Measurements from ENCODE around the gene CCDC43. TPM values are rescaled to one million over a fixed set of nuclear protein-coding genes. Genes with fewer than 3 reads are reported as not detected.

Gene CCDC43
- total and polyA plus RNA-seq, 11 donors = 19.0 to 32.9 (median 26.2) TPM

DNA sequence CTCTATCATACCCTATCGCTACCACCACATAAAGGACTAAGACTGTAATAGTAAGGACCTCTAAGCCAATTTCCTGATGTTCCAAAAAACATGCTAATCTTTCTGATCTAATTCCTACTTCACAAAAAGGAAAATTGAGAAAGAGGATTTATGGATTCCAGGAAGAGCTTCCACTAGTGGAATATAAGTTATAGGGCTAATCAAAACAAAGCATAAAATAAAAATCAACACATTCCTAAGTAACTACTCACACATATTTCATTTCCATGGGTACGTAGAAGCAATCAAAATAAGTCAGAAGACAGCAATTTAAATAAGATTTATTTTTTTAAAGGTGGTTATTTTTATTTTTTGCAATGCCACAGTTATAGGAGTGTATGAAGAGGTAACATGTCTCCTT, 12.4 kb downstream of the CCDC43 start:
- intact Hi-C loops (cut with DNase I) = no loop called here
- no peak overlapping the region for H3K27ac ChIP-seq
- no peak for ATAC-seq

DNA sequence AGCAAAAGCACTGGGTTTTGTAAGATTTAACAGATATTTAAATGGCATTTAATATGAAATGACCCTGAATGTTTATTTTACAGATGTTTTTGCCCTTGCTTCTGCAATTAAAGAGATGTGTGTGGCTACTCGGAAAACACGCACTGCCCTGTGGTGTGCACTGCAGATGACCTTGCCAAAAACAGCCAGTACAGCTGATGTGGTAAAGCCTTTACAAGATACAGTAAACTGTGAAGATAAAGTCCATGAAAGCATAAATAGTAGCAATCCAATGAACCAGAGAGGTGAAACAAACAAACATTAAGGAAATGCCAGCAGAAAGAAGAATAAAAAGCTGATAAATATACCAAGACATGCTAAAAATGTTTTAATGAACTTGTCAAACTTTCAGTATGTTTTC, 15.7 kb downstream of the CCDC43 start:
- intact Hi-C loops (cut with DNase I) = loop anchor here in 1 of 10 donors (2.0 kb wide), 1 partner anchor 141 kb away; no protein-coding TSS in a partner anchor
- Histone ChIP-seq H3K27ac (no peak overlapping the region), H3K9me3 (no peaks in the 10 kb centered on the region), H3K4me3 (no peak overlapping the region), H3K4me1 (no peaks in the 10 kb centered on the region), H3K27me3 (no peaks in the 10 kb centered on the region), H3K36me3 (peaks cover 0 to 24% (median 13%) of the 10 kb centered on the region in 9 donors)
- DNase-seq (no peak), ATAC-seq (no peak)
- no peak for TF ChIP-seq POLR2A (IDR thresholded peaks at IDR 0.05)
- 57 to 84% (median 70%) methylated on average over 2 of the region's 2 CpGs for WGBS, 4 donors

More for the DNA sequence above, 12.4 kb downstream of the CCDC43 start:
- Histone ChIP-seq H3K9me3 (no peaks in the 10 kb centered on the region), H3K27me3 (no peaks in the 10 kb centered on the region), H3K4me1 (no peaks in the 10 kb centered on the region), H3K4me3 (no peak overlapping the region), H3K36me3 (peaks cover 0 to 56% (median 45%) of the 10 kb centered on the region in 9 donors)
- DNase-seq = no peak
- WGBS, 4 donors = 71 to 98% (median 85%) methylated on average over 2 of the region's 2 CpGs
- no peak for TF ChIP-seq POLR2A (IDR thresholded peaks at IDR 0.05)
- TF ChIP-seq, protein P1, sequence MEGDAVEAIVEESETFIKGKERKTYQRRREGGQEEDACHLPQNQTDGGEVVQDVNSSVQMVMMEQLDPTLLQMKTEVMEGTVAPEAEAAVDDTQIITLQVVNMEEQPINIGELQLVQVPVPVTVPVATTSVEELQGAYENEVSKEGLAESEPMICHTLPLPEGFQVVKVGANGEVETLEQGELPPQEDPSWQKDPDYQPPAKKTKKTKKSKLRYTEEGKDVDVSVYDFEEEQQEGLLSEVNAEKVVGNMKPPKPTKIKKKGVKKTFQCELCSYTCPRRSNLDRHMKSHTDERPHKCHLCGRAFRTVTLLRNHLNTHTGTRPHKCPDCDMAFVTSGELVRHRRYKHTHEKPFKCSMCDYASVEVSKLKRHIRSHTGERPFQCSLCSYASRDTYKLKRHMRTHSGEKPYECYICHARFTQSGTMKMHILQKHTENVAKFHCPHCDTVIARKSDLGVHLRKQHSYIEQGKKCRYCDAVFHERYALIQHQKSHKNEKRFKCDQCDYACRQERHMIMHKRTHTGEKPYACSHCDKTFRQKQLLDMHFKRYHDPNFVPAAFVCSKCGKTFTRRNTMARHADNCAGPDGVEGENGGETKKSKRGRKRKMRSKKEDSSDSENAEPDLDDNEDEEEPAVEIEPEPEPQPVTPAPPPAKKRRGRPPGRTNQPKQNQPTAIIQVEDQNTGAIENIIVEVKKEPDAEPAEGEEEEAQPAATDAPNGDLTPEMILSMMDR (IDR thresholded peaks at IDR 0.05) = no peak

DNA sequence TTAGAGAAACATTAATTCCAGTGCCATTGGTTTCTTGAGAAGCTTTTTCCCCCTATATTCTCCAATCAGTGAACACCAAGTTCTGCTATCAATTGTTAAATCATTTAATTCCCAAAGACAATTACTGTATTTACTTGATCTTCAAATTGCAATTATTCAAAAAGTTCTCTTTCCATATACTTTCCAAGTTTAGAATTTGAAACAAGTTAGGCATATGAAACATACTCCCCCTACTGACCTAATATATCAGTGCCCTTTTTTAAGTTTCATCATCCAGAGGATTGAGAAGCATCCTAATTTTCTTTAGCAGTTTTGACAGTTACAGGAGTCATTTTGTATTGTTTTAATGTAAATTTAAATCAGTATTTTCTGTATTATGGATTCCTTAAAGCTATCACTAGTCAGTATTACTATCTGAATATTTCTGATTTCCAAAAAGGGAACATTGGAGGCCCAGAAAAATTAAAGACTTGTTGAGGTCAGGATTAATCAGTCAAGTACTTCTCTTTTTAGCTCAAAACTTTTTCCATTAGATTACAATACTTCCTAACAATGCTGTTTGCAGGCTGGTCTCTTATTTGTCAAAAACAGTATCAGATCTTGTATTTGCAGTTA, 17.0 kb downstream of the CCDC43 start:
- H3K27ac ChIP-seq = no peak overlapping the region
- H3K4me1 ChIP-seq = no peaks in the 10 kb centered on the region
- DNase-seq (no peak), ATAC-seq (no peak)
- H3K27me3 ChIP-seq = no peaks in the 10 kb centered on the region
- H3K9me3 ChIP-seq = no peaks in the 10 kb centered on the region
- TF ChIP-seq POLR2A (IDR thresholded peaks at IDR 0.05) = no peak
- TF ChIP-seq, protein P1 (IDR thresholded peaks at IDR 0.05) = peak; percentile 11 to 63 (median 51)
- intact Hi-C loops (cut with DNase I) = loop anchor here in 1 of 10 donors (2.0 kb wide), 1 partner anchor 140 kb away; no protein-coding TSS in a partner anchor
- H3K36me3 ChIP-seq = peaks cover 0 to 10% (median 1%) of the 10 kb centered on the region in 9 donors
- H3K4me3 ChIP-seq = no peak overlapping the region

DNA sequence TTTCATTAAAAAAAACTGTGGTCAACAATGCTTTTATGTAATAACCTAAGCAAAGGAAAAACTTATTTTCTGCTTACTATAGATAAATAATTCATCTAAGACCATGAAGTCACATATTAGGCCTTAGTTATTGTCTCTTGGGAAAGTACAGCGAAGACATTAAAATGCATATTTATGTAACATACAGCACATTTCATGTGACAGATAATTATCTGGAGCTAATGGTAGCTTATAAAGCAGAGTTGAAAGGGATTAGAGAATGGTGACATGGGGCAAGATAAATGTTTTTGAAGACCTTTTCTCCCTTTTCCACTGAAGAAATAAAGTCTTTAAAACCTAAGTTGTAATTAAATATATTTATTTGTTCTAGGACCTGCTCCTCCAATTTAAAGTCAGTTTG, 23.6 kb downstream of the CCDC43 start:
- Histone ChIP-seq H3K36me3 (no peaks in the 10 kb centered on the region), H3K27me3 (peaks cover 0 to 3% (median 0%) of the 10 kb centered on the region in 9 donors), H3K4me1 (no peaks in the 10 kb centered on the region), H3K9me3 (no peaks in the 10 kb centered on the region), H3K4me3 (no peak overlapping the region), H3K27ac (no peak overlapping the region)
- no peak for ATAC-seq
- TF ChIP-seq POLR2A (IDR thresholded peaks at IDR 0.05) = no peak
- TF ChIP-seq, protein P1 (IDR thresholded peaks at IDR 0.05) = no peak
- intact Hi-C loops (cut with DNase I) = no loop called here
- WGBS, 4 donors = 89 to 97% (median 93%) methylated on average over 1 of the region's 1 CpG
- DNase-seq = no peak

- no peak overlapping the region for H3K4me3 ChIP-seq
- H3K4me1 ChIP-seq = no peaks in the 10 kb centered on the region
- H3K27me3 ChIP-seq = peaks cover 0 to 3% (median 0%) of the 10 kb centered on the region in 9 donors
- 95 to 98% (median 96%) methylated on average over 1 of the region's 1 CpG for WGBS, 4 donors
- intact Hi-C loops (cut with DNase I) = no loop called here
- ATAC-seq = no peak
- H3K36me3 ChIP-seq = no peaks in the 10 kb centered on the region
- DNase-seq = no peak
- TF ChIP-seq, protein P1 (IDR thresholded peaks at IDR 0.05) = no peak
- no peak for TF ChIP-seq POLR2A (IDR thresholded peaks at IDR 0.05)
- no peak overlapping the region for H3K27ac ChIP-seq
- no peaks in the 10 kb centered on the region for H3K9me3 ChIP-seq
Measured at GRCh38 chr17:44664867-44665266, 24.7 kb downstream of the CCDC43 start.

Data from heart left ventricle (tissue), 16 donors.